Prostate gland (tissue), 2 donors: ENCODE data around the gene XAGE3.
"Not testable (repeated sequence)": the region's sequence is repeated elsewhere in the genome, so short reads cannot be mapped to it uniquely, and the experiment has no call there.

Experiments used
- CTCF ChIP-seq, 4 experiments: fragments of 200-600 bp in 2 of 4; fragments of 450-650 bp in 2 of 4; sonication (generic) in 2 of 4; IDR thresholded peaks; 1 replicate in 3 of 4; 2 replicates in 1 of 4; pipeline ENCODE4 v1.5.1; 2016 to 2019; ENCODE audit warnings: antibody characterized with exemption in 4 of 4, mild to moderate bottlenecking in 2 of 4, moderate library complexity in 2 of 4
- POLR2A ChIP-seq: fragments of 450-650 bp; IDR thresholded peaks from one replicate; pipeline ENCODE4 v1.6.1; 2016; ENCODE audit warnings: antibody characterized with exemption, mild to moderate bottlenecking
- POLR2AphosphoS5 ChIP-seq: sonication (generic); formaldehyde crosslinking; IDR thresholded peaks from one replicate; pipeline ENCODE4 v1.6.1; 2017; ENCODE audit warnings: antibody characterized with exemption

- not testable (repeated sequence) for TF ChIP-seq CTCF (IDR thresholded peaks at IDR 0.05); POLR2AphosphoS5; POLR2A
Measured at GRCh38 chrX:52843619-52844018, 24.3 kb downstream of the XAGE3 start.
